RWPE2 (cell line): ENCODE measurements around the gene ASAP2.
A peak's percentile ranks its signal among the peaks of the same experiment; 100 is the strongest.
"Not testable (repeated sequence)": the region's sequence is repeated elsewhere in the genome, so short reads cannot be mapped to it uniquely, and the experiment has no call there.

ENCODE experiments used
- ATAC-seq: fragments of 200-7000 bp; cut with Tn5 transposase; 3 replicates; pipeline ENCODE4 v1.9.1; 2021; ENCODE audit warnings: low read depth
- DNase-seq: peaks from one replicate; pipeline ENCODE4 v3.0.0-alpha.2; 2020; ENCODE audit warnings: low spot score
- H3K27ac ChIP-seq: fragments of 450-650 bp; 2 replicates; pipeline ENCODE4 v1.5.1; 2017; ENCODE audit warnings: mild to moderate bottlenecking; ENCODE audit not compliant: poor library complexity, severe bottlenecking
- H3K27me3 ChIP-seq: fragments of 250-450 bp; sonication (Bioruptor Pico); 2 replicates; pipeline ENCODE4 v1.5.1; 2021; ENCODE audit warnings: mild to moderate bottlenecking, moderate library complexity; ENCODE audit not compliant: insufficient read depth, poor library complexity, severe bottlenecking
- H3K36me3 ChIP-seq: fragments of 250-450 bp; sonication (Bioruptor Pico); 2 replicates; pipeline ENCODE4 v1.5.1; 2020; ENCODE audit warnings: low read depth, mild to moderate bottlenecking, moderate library complexity
- H3K4me1 ChIP-seq: fragments of 250-450 bp; sonication (Bioruptor Pico); 2 replicates; pipeline ENCODE4 v1.5.1; 2021; ENCODE audit warnings: mild to moderate bottlenecking, moderate library complexity; ENCODE audit not compliant: insufficient read depth, poor library complexity, severe bottlenecking
- H3K4me3 ChIP-seq: fragments of 250-450 bp; sonication (Bioruptor Pico); 2 replicates; pipeline ENCODE4 v1.5.1; 2021; ENCODE audit warnings: mild to moderate bottlenecking, moderate library complexity; ENCODE audit not compliant: severe bottlenecking
- H3K9me3 ChIP-seq: fragments of 250-450 bp; sonication (Bioruptor Pico); 2 replicates; pipeline ENCODE4 v1.5.1; 2021; ENCODE audit warnings: mild to moderate bottlenecking, moderate library complexity; ENCODE audit not compliant: severe bottlenecking
- TF ChIP-seq, protein P1 (sequence below): fragments of 450-650 bp; IDR thresholded peaks from one replicate; pipeline ENCODE4 v1.5.1; 2017; ENCODE audit warnings: mild to moderate bottlenecking, moderate library complexity; ENCODE audit not compliant: poor library complexity, severe bottlenecking

ASAP2 gene

DNA sequence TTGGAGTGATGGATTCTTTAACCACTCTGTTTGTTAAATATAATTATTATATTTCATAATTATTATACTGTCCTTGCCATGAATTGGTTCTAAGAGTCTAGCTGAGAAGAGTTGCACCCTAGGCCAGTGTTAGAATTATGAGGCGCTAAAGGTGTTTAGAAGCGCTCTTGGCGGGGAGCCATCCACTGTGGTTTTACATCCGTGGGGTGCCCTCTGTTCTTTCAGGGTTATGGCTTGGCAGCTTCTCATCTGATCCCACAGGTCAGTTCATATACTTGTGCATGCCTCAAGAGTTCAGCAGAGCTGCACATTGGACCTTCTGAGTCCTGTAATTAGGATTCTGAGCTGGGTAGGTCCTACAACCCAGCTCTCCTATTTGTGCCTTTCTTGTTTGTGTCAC is 9.1 kb downstream of the ASAP2 start:
- H3K4me1 ChIP-seq: peaks cover 51% of the 10 kb centered on the region
- no peaks in the 10 kb centered on the region for H3K27me3 ChIP-seq

DNA sequence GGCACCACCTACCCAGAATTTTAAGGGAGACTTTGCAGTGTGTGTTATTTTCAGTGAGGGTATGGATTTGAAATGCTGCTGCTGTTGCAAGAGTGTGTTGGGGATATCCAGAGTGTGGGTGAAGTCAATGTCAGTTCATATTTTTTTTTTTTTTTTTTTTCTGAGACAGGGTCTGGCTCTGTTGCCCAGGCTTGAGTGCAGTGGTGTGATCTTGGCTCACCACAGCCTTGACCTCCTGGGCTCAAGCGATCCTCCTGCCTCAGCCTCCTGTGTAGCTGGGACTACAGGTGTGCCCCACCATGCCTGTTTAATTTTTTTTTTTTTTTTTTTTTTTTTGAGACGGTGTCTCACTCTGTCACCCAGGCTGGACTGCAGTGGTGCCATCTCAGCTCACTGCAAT is 9.5 kb downstream of the ASAP2 start:
- not testable (repeated sequence) for H3K4me3 ChIP-seq, H3K27ac ChIP-seq, ATAC-seq, H3K9me3 ChIP-seq, H3K27me3 ChIP-seq, DNase-seq
- peaks cover 54% of the 10 kb centered on the region for H3K4me1 ChIP-seq
- H3K36me3 ChIP-seq: peaks cover 52% of the 10 kb centered on the region

More for the DNA sequence above, 9.1 kb downstream of the ASAP2 start:
- Histone ChIP-seq H3K36me3 (peaks cover 53% of the 10 kb centered on the region), H3K4me3 (no peak overlapping the region), H3K9me3 (no peaks in the 10 kb centered on the region), H3K27ac (no peak overlapping the region)
- ATAC-seq: no peak
- DNase-seq: no peak
- TF ChIP-seq, protein P1, sequence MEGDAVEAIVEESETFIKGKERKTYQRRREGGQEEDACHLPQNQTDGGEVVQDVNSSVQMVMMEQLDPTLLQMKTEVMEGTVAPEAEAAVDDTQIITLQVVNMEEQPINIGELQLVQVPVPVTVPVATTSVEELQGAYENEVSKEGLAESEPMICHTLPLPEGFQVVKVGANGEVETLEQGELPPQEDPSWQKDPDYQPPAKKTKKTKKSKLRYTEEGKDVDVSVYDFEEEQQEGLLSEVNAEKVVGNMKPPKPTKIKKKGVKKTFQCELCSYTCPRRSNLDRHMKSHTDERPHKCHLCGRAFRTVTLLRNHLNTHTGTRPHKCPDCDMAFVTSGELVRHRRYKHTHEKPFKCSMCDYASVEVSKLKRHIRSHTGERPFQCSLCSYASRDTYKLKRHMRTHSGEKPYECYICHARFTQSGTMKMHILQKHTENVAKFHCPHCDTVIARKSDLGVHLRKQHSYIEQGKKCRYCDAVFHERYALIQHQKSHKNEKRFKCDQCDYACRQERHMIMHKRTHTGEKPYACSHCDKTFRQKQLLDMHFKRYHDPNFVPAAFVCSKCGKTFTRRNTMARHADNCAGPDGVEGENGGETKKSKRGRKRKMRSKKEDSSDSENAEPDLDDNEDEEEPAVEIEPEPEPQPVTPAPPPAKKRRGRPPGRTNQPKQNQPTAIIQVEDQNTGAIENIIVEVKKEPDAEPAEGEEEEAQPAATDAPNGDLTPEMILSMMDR: no peak

DNA sequence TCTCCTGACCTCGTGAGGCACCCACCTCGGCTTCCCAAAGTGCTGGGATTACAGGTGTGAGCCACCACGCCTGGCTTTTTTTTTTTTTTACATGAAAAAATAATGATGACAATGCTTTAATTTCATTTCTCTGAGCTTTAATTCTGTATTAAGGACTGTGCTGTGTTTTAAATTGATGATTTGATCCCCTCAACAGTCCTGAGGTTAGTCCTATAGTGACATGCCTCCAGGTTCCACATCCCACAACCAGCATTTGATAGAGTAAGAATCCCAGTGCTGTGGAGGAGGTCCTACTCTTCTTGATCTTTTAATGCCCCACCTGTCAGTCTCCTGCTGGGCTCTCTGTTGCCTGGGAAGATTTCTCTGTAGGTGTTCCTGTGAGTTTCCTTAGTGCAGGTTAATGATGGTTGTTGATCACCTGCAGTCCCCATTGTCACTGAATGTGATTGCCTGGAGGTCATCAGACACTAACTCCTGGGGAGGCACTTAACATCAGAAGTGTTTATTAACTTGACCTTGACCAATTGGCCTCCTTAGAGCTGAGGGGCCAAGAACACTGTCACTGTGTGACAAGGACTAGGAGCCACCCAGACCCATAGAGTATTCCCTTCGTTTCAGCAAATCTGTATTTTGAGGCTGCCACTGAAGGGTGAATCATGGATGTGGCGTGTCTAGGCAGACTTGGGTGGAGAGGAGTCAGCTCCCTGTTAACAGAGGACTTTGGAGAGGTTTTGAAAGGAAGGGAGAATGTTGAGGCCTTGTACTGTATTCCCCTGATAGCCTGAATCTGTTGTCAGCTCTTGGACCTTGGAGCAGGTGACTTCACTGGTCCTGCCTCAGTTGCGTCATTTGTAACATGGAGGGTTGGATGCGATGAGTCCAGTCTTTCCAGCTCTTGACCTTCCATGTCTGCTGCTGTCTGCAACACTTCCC is 11.5 kb downstream of the ASAP2 start:
- TF ChIP-seq, protein P1: no peak
- ATAC-seq (peak; percentile 73), DNase-seq (no peak)
- peak overlapping the region; percentile 25 for H3K27ac ChIP-seq
- H3K9me3 ChIP-seq: no peaks in the 10 kb centered on the region
- H3K4me1 ChIP-seq: peaks cover 43% of the 10 kb centered on the region
- peaks cover 32% of the 10 kb centered on the region for H3K36me3 ChIP-seq
- no peak overlapping the region for H3K4me3 ChIP-seq
- H3K27me3 ChIP-seq: no peaks in the 10 kb centered on the region

DNA sequence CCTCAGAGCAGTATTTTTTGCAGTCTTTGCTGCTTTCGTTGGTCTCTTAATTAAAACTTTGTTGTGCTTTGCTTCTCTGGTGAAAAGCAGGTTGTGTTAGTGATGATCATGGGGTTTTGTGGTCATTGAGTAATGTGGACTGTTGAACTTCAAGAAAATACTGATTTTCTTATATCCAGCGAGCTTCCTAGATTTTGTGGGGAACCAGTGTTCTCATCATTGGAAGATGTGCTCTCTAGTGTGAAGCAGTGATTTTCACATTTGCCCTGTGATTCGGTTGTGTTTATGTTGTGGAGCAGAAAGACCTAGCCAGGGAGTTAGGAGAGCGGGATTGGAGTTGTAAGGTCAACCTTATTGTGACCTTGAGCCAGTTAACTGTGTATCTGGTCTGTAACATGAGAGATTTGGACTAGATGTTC is 12.4 kb downstream of the ASAP2 start:
- no peaks in the 10 kb centered on the region for H3K9me3 ChIP-seq
- H3K4me3 ChIP-seq: no peak overlapping the region
- H3K27me3 ChIP-seq: no peaks in the 10 kb centered on the region
- peaks cover 27% of the 10 kb centered on the region for H3K36me3 ChIP-seq
- ATAC-seq: no peak
- peaks cover 43% of the 10 kb centered on the region for H3K4me1 ChIP-seq
- H3K27ac ChIP-seq: peak overlapping the region; percentile 25
- no peak for DNase-seq
- TF ChIP-seq, protein P1: no peak

DNA sequence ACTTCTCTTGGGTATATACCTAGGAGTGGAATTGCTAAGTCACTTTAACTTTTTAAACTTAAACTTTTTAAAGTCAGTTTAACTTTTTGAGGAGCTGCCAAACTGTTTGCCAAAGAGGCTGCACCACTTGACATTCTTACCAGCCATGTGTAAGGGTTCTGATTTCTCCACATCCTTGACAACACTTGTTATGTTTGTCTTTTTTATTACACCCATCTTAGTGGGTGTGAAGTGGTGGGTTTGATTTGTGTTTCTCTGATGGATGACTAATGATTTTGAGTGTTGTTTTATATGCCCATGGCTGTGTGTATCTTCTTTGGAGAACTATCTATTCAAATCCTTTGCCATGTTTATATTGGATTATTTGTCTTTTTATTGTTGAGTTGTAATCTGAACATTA is 13.6 kb downstream of the ASAP2 start:
- H3K27ac ChIP-seq: no peak overlapping the region
- no peak overlapping the region for H3K4me3 ChIP-seq
- TF ChIP-seq, protein P1: no peak
- no peaks in the 10 kb centered on the region for H3K9me3 ChIP-seq
- DNase-seq (no peak), ATAC-seq (no peak)
- peaks cover 38% of the 10 kb centered on the region for H3K4me1 ChIP-seq
- peaks cover 18% of the 10 kb centered on the region for H3K36me3 ChIP-seq
- H3K27me3 ChIP-seq: no peaks in the 10 kb centered on the region
